Measurements from ENCODE around the gene SENP6.

Gene SENP6

DNA sequence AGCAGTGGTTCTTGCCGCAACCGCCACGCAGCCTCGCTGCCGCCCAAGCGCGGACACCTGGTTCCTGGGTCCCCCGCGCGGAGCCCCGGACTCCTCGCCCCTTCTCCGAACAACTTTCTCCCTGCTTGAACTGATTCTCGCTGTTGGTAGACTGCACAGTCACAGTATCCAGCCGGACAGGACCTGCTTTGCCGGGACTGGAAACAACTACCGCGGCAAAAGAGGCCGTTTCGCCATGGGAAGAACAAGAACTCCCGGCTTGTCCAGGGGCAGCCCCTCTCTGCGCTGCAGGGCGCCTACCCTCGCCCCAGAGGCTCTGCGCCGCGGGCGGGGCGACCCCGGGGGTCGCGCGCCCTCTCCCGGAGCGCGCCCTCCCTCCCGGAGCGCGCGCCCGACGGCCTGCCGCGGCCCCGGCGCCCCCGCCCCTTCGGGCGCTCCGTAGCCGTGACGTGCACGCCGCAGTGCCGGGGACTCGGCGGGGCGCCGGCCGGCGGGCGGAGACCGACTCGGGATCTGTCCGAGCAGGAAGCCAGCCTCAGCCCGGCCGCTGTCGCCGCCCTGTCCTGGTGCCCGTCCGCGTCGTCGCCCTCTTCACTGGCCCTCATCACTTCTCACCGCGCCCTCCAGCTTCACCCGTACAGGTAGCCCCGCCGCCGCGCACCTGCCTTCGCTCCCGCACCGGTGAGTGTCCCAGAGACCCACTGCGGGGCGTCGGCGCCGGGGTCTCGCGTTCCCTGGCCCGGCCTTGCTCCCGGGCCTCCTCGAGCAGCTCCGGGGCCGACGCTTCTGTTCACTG, 147.3 kb downstream of the SENP6 start, which contains the start of gene MYO6 (continued):
- TF ChIP-seq, protein P1, sequence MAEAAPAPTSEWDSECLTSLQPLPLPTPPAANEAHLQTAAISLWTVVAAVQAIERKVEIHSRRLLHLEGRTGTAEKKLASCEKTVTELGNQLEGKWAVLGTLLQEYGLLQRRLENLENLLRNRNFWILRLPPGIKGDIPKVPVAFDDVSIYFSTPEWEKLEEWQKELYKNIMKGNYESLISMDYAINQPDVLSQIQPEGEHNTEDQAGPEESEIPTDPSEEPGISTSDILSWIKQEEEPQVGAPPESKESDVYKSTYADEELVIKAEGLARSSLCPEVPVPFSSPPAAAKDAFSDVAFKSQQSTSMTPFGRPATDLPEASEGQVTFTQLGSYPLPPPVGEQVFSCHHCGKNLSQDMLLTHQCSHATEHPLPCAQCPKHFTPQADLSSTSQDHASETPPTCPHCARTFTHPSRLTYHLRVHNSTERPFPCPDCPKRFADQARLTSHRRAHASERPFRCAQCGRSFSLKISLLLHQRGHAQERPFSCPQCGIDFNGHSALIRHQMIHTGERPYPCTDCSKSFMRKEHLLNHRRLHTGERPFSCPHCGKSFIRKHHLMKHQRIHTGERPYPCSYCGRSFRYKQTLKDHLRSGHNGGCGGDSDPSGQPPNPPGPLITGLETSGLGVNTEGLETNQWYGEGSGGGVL (tag by site-specific recombination; IDR thresholded peaks at IDR 0.05): no peak
- TF ChIP-seq ZNF16 (tag by site-specific recombination; IDR thresholded peaks at IDR 0.05; ENCODE audit: low read depth) (no peak), REPIN1 (tag by site-specific recombination; IDR thresholded peaks at IDR 0.05; ENCODE audit: low read depth) (peak; percentile 57; the same call in 1 of the 2 replicates), ZNF335 (tag by site-specific recombination; conservative IDR thresholded peaks at IDR 0.05) (peak; percentile 98), ZSCAN23 (tag by site-specific recombination; IDR thresholded peaks at IDR 0.05) (no peak), ZSCAN16 (tag by site-specific recombination; IDR thresholded peaks at IDR 0.05) (no peak), ZNF624 (tag by site-specific recombination; IDR thresholded peaks at IDR 0.05) (no peak), ZNF571 (tag by site-specific recombination; IDR thresholded peaks at IDR 0.05) (no peak), SETDB1 (IDR thresholded peaks at IDR 0.05; ENCODE audit: insufficient read length, low read length) (no peak), ZNF768 (tag by site-specific recombination; IDR thresholded peaks at IDR 0.05) (no peak), ZNF37A (tag by site-specific recombination; IDR thresholded peaks at IDR 0.05) (no peak), ZNF184 (tag by site-specific recombination; IDR thresholded peaks at IDR 0.05) (no peak), PRDM10 (tag by site-specific recombination; IDR thresholded peaks at IDR 0.05) (no peak), ZNF394 (tag by site-specific recombination; IDR thresholded peaks at IDR 0.05; ENCODE audit: borderline replicate concordance) (peak; percentile 44; the same call in 1 of the 2 replicates), BCL11B (tag by site-specific recombination; IDR thresholded peaks at IDR 0.05; ENCODE audit: low read depth) (no peak), SP2 (tag by site-specific recombination; IDR thresholded peaks at IDR 0.05) (peak; percentile 30), ZFP41 (tag by site-specific recombination; IDR thresholded peaks at IDR 0.05; ENCODE audit: borderline replicate concordance) (no peak), ZNF433 (tag by site-specific recombination; IDR thresholded peaks at IDR 0.05; ENCODE audit: low read depth) (no peak), OSR2 (tag by site-specific recombination; IDR thresholded peaks at IDR 0.05) (0 out of 2 replicates have a peak, but pooled peaks have one; percentile 10), ZBTB8A (tag by site-specific recombination; IDR thresholded peaks at IDR 0.05) (peak; percentile 98), ZFP69B (tag by site-specific recombination; IDR thresholded peaks at IDR 0.05) (no peak; the same call in 1 of the 2 replicates), ZNF23 (tag by site-specific recombination; IDR thresholded peaks at IDR 0.05; ENCODE audit: borderline replicate concordance) (no peak)
- TF ChIP-seq, protein P2, sequence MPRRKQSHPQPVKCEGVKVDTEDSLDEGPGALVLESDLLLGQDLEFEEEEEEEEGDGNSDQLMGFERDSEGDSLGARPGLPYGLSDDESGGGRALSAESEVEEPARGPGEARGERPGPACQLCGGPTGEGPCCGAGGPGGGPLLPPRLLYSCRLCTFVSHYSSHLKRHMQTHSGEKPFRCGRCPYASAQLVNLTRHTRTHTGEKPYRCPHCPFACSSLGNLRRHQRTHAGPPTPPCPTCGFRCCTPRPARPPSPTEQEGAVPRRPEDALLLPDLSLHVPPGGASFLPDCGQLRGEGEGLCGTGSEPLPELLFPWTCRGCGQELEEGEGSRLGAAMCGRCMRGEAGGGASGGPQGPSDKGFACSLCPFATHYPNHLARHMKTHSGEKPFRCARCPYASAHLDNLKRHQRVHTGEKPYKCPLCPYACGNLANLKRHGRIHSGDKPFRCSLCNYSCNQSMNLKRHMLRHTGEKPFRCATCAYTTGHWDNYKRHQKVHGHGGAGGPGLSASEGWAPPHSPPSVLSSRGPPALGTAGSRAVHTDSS (tag by site-specific recombination; IDR thresholded peaks at IDR 0.05): no peak
- TF ChIP-seq, protein P3, sequence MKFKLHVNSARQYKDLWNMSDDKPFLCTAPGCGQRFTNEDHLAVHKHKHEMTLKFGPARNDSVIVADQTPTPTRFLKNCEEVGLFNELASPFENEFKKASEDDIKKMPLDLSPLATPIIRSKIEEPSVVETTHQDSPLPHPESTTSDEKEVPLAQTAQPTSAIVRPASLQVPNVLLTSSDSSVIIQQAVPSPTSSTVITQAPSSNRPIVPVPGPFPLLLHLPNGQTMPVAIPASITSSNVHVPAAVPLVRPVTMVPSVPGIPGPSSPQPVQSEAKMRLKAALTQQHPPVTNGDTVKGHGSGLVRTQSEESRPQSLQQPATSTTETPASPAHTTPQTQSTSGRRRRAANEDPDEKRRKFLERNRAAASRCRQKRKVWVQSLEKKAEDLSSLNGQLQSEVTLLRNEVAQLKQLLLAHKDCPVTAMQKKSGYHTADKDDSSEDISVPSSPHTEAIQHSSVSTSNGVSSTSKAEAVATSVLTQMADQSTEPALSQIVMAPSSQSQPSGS (tag by site-specific recombination; IDR thresholded peaks at IDR 0.05; ENCODE audit: low read depth): no peak
- TF ChIP-seq, protein P4, sequence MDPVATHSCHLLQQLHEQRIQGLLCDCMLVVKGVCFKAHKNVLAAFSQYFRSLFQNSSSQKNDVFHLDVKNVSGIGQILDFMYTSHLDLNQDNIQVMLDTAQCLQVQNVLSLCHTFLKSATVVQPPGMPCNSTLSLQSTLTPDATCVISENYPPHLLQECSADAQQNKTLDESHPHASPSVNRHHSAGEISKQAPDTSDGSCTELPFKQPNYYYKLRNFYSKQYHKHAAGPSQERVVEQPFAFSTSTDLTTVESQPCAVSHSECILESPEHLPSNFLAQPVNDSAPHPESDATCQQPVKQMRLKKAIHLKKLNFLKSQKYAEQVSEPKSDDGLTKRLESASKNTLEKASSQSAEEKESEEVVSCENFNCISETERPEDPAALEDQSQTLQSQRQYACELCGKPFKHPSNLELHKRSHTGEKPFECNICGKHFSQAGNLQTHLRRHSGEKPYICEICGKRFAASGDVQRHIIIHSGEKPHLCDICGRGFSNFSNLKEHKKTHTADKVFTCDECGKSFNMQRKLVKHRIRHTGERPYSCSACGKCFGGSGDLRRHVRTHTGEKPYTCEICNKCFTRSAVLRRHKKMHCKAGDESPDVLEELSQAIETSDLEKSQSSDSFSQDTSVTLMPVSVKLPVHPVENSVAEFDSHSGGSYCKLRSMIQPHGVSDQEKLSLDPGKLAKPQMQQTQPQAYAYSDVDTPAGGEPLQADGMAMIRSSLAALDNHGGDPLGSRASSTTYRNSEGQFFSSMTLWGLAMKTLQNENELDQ (tag by site-specific recombination; IDR thresholded peaks at IDR 0.05; ENCODE audit: low read depth): no peak
- TF ChIP-seq, protein P5, sequence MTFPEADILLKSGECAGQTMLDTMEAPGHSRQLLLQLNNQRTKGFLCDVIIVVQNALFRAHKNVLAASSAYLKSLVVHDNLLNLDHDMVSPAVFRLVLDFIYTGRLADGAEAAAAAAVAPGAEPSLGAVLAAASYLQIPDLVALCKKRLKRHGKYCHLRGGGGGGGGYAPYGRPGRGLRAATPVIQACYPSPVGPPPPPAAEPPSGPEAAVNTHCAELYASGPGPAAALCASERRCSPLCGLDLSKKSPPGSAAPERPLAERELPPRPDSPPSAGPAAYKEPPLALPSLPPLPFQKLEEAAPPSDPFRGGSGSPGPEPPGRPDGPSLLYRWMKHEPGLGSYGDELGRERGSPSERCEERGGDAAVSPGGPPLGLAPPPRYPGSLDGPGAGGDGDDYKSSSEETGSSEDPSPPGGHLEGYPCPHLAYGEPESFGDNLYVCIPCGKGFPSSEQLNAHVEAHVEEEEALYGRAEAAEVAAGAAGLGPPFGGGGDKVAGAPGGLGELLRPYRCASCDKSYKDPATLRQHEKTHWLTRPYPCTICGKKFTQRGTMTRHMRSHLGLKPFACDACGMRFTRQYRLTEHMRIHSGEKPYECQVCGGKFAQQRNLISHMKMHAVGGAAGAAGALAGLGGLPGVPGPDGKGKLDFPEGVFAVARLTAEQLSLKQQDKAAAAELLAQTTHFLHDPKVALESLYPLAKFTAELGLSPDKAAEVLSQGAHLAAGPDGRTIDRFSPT (tag by site-specific recombination; IDR thresholded peaks at IDR 0.05): no peak

Measured in HEK293 (cell line).